Naive B cell (primary cell): ENCODE measurements around the gene SLC22A7. TPM values are rescaled to one million over a fixed set of nuclear protein-coding genes. Genes with fewer than 3 reads are reported as not detected.

ENCODE experiments used
- ATAC-seq, 2 donors: fragments of 150-1000 bp; cut with Tn5 transposase; 2 replicates each; pipeline ENCODE4 v1.10.0; 2021; ENCODE audit warnings: low read depth in 2 of 2, mild to moderate bottlenecking in 2 of 2, moderate library complexity in 2 of 2
- DNase-seq: peaks from one replicate; pipeline ENCODE4 v3.0.0; 2022
- H3K27ac Mint-ChIP-seq, 6 donors: one replicate each; pipeline ENCODE4 v1.8.0; 2020 to 2022; ENCODE audit warnings: mild to moderate bottlenecking in 6 of 6, mixed read lengths in 6 of 6, moderate library complexity in 5 of 6, inconsistent platforms in 2 of 6
- H3K27me3 Mint-ChIP-seq, 3 donors: one replicate each; pipeline ENCODE4 v1.8.0; 2021 to 2022; ENCODE audit warnings: mixed read lengths in 3 of 3, mild to moderate bottlenecking in 1 of 3
- H3K36me3 Mint-ChIP-seq, 2 donors: one replicate each; pipeline ENCODE4 v1.8.0; 2020 to 2022; ENCODE audit warnings: mixed read lengths in 2 of 2, inconsistent platforms in 1 of 2, mild to moderate bottlenecking in 1 of 2
- H3K4me1 Mint-ChIP-seq, 3 donors: one replicate each; pipeline ENCODE4 v1.8.0; 2020 to 2022; ENCODE audit warnings: mixed read lengths in 3 of 3, inconsistent platforms in 1 of 3, mild to moderate bottlenecking in 1 of 3, moderate library complexity in 1 of 3
- H3K4me3 Mint-ChIP-seq, 8 donors: one replicate each; pipeline ENCODE4 v1.8.0; 2020 to 2022; ENCODE audit warnings: mild to moderate bottlenecking in 8 of 8, mixed read lengths in 8 of 8, moderate library complexity in 8 of 8, inconsistent platforms in 2 of 8
- H3K9me3 Mint-ChIP-seq, 7 donors: one replicate each; pipeline ENCODE4 v1.8.0; 2020 to 2022; ENCODE audit warnings: mixed read lengths in 7 of 7, mild to moderate bottlenecking in 5 of 7, inconsistent platforms in 2 of 7, moderate library complexity in 1 of 7
- polyA plus RNA-seq, 6 donors: library from polyadenylated mRNA; unstranded; fragments of 300-500 nt; fragmentation: Illumina TruSeq; gene quantifications; one replicate each; pipeline ENCODE4 v1.2.3, GENCODE V29; 2021; ENCODE audit warnings: low read depth in 6 of 6

Gene SLC22A7
- polyA plus RNA-seq, 6 donors from 2014 or later = 0.54 TPM; not detected in 5

DNA sequence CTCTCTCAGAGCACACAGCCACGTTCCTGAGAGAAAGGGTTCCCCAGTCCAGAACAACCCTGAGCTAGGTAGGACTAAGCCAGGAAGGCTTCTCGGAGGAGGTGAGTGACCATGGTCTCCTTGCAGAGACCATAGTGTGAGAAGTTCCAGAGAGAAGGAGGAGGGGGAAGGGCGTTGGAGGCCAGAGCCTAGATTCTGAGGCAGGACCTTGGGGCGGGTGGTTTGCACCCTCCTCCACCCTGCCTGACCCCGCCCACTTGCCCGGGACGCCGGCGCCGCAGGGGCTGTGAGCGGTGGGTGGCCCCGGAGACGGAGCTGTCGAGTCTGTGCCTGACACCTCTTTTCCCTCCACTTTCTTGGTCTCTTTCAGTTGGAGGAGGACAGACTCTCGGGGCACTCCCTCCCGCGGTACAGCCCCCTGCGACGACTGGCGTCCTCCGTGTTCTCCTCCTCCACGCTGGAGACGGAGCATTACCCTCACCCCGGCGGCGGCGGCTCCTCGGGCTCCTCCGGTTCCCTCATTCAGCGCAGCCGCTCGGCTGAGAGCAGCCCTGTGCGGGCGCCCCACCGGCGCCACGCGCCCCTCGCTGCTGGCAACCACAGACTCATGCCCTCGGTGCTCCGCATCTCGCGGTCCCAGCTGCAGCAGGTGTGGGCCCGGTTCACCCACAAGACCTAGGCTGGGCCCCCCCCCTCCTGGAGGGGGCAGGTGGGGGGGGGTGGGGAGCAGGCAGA lies 28.6 kb upstream of the SLC22A7 start:
- Mint-ChIP-seq H3K36me3 (no peaks in the 10 kb centered on the region), H3K4me3 (peak overlapping the region; percentile 53 to 90 (median 82)), H3K27me3 (peaks cover 0 to 17% (median 5%) of the 10 kb centered on the region in 3 donors), H3K27ac (peak overlapping the region in 2 of 6 donors; percentile 30 to 36), H3K4me1 (peaks cover 30 to 52% (median 34%) of the 10 kb centered on the region in 3 donors), H3K9me3 (no peaks in the 10 kb centered on the region)
- ATAC-seq = peak; percentile 44 to 66
- peak; percentile 44 for DNase-seq

DNA sequence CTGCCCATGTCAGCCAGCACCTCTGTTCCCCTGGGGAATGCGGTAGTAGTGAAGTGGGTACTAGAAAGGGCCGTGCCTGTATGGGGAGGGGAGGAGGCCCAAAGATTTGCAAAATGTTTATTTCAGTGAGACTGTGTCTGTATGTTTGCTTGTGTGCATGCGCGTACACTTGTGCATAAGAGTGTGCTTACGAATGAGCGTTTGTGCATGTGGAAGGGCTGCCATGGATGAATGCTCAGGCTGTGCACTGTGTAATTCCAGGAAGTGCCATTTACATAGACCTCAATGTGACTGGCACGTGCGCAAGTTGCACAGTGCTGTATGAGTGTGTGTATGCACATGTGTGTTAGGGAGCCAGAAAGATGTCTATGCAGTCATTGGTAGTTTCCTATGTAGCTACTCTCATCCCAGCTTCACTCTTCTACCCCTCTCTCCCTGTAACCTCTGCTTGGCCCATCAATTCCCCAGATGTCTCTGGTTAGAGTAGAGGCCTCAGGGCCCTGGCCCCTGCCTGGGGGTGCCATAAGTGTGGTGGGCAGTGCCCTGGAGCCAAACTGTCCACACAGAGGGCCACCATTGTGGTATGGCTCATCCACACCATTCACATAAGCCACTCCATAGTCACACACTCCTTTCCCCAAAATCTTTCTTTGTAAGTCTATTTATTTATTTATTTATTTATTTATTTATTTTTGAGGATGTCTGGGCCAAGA lies 26.8 kb upstream of the SLC22A7 start:
- Mint-ChIP-seq H3K4me3 (peak overlapping the region in 7 of 8 donors; percentile 19 to 87 (median 64)), H3K27ac (peak overlapping the region in 5 of 6 donors; percentile 17 to 63 (median 34))
- ATAC-seq = peak; percentile 47 to 64

DNA sequence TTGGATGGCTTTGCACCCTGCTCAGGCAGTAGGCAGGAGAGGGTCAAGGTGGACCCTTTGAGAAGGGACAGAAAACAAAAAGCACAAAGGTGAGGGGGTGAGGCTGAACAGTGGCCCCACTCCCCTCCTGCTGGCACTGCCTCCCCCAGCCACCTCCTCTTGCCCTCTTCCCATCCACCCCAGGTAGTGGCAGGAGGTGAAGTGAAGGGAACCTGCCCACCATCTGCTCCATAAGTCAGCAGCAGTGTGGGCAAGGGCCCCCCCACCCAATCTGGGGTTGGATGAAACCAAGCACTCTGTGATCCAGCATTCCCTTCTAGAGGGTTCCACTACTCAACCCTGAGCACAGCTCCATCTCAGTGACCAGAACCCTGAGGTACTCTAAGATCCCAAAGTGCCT lies 26.1 kb upstream of the SLC22A7 start:
- ATAC-seq (no peak), DNase-seq (no peak)
- Mint-ChIP-seq H3K9me3 (no peaks in the 10 kb centered on the region), H3K27me3 (peaks cover 0 to 14% (median 12%) of the 10 kb centered on the region in 3 donors), H3K27ac (peak overlapping the region in 5 of 6 donors; percentile 9 to 74 (median 57)), H3K4me1 (peaks cover 45 to 65% (median 51%) of the 10 kb centered on the region in 3 donors), H3K4me3 (peak overlapping the region in 3 of 8 donors; percentile 17 to 53 (median 42)), H3K36me3 (no peaks in the 10 kb centered on the region)

More for the DNA sequence above, 26.8 kb upstream of the SLC22A7 start:
- peaks cover 0 to 12% (median 6%) of the 10 kb centered on the region in 3 donors for H3K27me3 Mint-ChIP-seq
- H3K36me3 Mint-ChIP-seq = no peaks in the 10 kb centered on the region
- peaks cover 38 to 60% (median 44%) of the 10 kb centered on the region in 3 donors for H3K4me1 Mint-ChIP-seq
- no peaks in the 10 kb centered on the region for H3K9me3 Mint-ChIP-seq
- peak; percentile 39 for DNase-seq

DNA sequence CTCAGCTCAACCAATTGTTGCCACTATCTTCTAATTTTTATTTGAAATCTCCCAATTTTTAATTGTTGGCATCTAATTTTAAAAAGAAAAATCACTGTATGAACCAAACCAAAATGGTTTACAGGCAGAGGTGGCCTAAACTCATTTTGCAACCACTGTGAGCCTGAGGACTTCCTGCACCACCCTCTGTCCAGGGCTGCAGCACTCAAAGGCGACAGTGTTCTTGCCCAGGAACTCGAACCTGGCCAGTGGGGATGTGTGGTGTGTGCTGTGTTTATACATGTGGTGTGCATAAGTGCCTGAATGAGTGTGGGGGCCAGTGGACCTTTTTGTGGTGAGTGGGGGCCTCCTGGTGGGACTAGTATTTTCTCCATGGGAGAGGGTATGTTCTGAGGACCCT lies 24.4 kb upstream of the SLC22A7 start:
- ATAC-seq (no peak), DNase-seq (no peak)
- no peaks in the 10 kb centered on the region for H3K36me3 Mint-ChIP-seq
- H3K4me1 Mint-ChIP-seq = peaks cover 49 to 67% (median 60%) of the 10 kb centered on the region in 3 donors
- no peaks in the 10 kb centered on the region for H3K9me3 Mint-ChIP-seq
- H3K4me3 Mint-ChIP-seq = peak overlapping the region in 6 of 8 donors; percentile 58 to 86 (median 75)
- peaks cover 4 to 25% (median 24%) of the 10 kb centered on the region in 3 donors for H3K27me3 Mint-ChIP-seq
- peak overlapping the region in 1 of 6 donors; percentile 68 for H3K27ac Mint-ChIP-seq

DNA sequence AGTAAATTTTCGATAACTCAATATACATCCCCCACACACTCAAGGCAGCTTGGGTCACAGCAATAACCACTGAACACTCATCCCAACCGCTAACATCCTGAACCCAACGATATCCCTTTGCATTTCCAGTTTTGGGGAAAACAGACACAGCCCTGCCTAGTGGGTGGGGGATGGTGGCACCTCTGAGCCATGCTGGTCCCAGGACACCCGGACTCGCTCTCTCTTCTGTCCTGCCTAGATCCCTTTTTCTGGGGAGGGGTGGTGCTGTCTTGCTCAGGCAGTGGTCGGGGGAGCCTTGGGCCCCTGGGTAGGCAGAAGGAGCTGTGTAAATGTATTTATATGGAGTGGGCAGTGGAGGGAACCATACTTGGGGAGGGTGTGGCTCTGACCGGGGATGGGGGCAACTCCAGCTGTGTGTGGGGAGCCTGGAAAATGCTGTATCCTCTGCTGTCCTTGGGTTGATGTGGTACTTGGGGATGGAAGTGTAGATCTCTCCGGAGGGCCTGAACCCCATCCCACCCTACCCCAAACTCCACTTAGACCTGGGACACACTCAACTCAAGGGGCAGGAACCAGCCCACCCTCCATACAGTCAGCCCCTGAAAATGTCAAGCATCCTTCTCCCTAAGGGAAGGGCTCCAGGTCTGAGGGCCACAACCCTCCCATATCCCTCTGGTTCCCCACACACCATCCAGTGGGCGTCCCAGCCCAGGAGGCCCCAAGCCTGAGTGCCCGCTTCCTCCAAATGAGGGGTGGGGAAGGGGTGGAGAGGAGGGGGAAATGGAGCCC lies 23.7 kb upstream of the SLC22A7 start:
- ATAC-seq (no peak), DNase-seq (no peak)
- Mint-ChIP-seq H3K36me3 (no peaks in the 10 kb centered on the region), H3K9me3 (no peaks in the 10 kb centered on the region), H3K4me3 (peak overlapping the region; percentile 58 to 91 (median 79)), H3K27ac (peak overlapping the region in 3 of 6 donors; percentile 39 to 68 (median 49)), H3K4me1 (peaks cover 45 to 62% (median 55%) of the 10 kb centered on the region in 3 donors), H3K27me3 (peaks cover 4 to 27% (median 20%) of the 10 kb centered on the region in 3 donors)

DNA sequence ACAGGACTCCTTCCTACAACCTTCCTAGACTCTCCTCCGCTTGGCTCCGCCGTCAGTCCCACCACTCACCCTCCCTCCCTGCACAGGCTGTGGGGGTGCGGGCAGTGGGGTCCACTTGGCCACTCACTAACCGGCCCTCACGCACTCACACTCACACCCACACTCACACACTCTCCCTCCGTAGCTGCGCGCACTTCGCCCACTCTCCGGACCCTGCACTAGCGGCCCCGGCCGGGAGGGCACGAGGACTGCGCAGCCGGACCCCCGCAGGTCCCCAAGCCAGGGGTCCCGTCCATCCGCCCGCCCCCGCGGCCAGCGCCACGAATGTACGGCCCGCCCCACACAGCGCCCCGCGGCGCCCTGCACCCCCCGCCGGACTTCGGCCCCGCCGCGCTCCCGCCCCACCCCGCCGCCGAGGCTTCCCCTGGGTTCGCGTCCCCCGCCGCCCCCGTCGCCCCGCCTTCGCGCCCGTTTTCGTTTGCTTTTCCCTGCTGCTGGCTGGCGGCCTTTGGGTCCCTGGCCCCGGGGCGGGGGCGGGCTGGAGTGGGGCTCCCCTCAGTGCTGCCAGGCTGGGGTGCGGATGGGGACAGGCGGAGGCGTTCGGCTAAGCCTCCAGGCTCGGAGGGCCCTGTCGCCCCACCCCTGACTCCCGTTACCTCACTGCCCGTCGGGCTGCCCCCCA lies 23.0 kb upstream of the SLC22A7 start:
- H3K4me1 Mint-ChIP-seq = peaks cover 42 to 60% (median 48%) of the 10 kb centered on the region in 3 donors
- peak; percentile 22 to 26 for ATAC-seq
- H3K27me3 Mint-ChIP-seq = peaks cover 4 to 27% (median 21%) of the 10 kb centered on the region in 3 donors
- peak overlapping the region; percentile 33 to 94 (median 75) for H3K27ac Mint-ChIP-seq
- peak; percentile 37 for DNase-seq
- H3K4me3 Mint-ChIP-seq = peak overlapping the region; percentile 76 to 95 (median 88)
- H3K36me3 Mint-ChIP-seq = no peaks in the 10 kb centered on the region
- H3K9me3 Mint-ChIP-seq = no peaks in the 10 kb centered on the region

DNA sequence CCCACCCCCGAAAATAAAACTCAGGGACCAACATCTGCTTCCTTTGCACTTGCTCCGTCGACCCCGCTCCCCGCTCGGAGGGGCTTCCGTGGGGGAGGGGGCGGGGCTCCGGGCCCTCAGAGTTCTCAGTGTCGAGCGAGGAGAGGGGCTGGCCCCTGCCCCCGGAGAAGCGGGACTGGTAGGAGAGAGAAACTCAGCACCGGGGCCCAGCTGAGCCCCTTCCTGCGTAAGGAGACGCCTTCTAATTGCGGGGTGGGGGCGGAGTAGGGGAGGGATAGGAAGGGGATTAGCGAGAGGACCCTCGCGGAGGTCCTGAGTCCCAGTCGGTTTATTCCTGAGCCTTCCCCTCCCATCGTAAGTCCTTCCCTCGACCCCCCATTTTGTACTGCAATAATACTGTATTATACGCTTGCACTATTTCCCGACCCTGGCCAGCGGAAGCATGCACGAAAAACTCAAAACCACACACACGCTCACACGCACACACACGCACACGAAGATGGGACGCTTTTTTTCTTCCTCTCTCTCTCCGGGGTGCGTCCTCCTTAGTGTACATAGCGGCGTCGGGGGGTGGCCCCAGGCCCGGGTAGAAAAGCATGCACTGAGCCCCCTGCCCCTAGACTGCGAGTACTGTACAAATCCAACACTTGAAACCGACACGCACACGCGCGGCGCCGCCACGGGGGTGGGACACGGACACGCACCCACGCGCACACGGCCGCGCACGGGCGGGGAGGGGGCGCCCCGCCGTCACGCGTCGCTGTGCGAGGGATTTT lies 22.1 kb upstream of the SLC22A7 start:
- DNase-seq (peak; percentile 70), ATAC-seq (peak; percentile 69 to 77)
- Mint-ChIP-seq H3K4me1 (peaks cover 33 to 51% (median 39%) of the 10 kb centered on the region in 3 donors), H3K9me3 (no peaks in the 10 kb centered on the region), H3K27me3 (peaks cover 10 to 36% (median 30%) of the 10 kb centered on the region in 3 donors), H3K27ac (peak overlapping the region; percentile 8 to 92 (median 76)), H3K36me3 (no peaks in the 10 kb centered on the region), H3K4me3 (peak overlapping the region; percentile 76 to 95 (median 88))

DNA sequence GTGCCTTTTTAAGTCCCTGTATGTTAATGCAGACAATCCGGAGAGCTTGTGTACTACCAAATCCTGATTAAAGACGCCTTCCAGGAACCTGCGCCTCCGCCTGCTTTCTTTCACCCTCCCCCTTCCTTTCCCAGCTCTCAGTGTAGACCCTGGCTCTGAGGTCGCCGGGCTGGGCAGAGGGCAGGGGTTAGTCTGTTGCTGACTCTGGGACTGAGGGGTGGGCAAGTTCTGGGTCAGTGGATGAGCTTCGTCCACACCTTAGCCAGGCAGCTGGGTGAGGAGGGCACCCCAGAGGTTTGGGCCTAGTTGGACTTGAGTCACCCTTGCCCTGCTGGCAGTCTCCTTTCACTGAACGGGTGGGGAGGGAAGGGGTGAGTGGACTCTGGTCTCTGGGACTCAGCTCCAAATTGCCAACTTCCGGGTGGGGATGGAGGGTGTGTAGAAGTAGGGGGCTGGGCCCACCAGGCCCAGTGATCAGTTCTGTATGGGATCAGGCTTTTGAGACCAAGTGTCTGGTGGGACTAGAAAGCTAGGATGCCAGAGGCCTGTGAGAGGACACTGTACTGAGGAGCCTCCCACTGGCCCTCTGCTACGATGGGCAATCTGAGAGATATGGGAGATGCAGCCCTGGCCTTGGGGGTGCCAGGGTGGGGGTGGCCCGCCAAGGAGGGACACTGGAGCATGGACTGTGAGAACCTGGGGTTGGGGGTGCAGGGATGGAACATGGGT lies 21.3 kb upstream of the SLC22A7 start:
- Mint-ChIP-seq H3K27me3 (peaks cover 16 to 43% (median 37%) of the 10 kb centered on the region in 3 donors), H3K4me3 (peak overlapping the region; percentile 76 to 95 (median 85)), H3K4me1 (peaks cover 27 to 45% (median 32%) of the 10 kb centered on the region in 3 donors), H3K9me3 (no peaks in the 10 kb centered on the region), H3K27ac (peak overlapping the region in 5 of 6 donors; percentile 67 to 96 (median 70)), H3K36me3 (no peaks in the 10 kb centered on the region)
- ATAC-seq (no peak), DNase-seq (no peak)

DNA sequence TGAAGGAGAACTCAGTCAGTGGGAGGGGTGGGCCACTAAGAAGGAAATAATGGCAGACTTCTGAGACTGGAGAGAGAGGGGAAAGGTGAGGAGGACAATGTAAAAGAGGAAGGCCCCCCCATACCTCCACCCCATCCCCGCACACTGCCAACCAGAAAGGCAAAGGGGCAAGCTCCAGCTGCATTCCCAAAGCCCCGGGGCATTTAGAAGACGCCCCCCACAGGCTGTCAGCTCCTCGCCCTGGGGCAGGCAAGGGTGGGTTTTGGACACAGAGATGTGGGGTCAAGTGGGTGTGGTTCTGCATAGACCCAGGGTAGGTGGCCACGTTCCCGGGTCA lies 20.8 kb upstream of the SLC22A7 start:
- Mint-ChIP-seq H3K27me3 (peaks cover 20 to 48% (median 41%) of the 10 kb centered on the region in 3 donors), H3K4me3 (peak overlapping the region in 7 of 8 donors; percentile 40 to 95 (median 82))
- DNase-seq = no peak

DNA sequence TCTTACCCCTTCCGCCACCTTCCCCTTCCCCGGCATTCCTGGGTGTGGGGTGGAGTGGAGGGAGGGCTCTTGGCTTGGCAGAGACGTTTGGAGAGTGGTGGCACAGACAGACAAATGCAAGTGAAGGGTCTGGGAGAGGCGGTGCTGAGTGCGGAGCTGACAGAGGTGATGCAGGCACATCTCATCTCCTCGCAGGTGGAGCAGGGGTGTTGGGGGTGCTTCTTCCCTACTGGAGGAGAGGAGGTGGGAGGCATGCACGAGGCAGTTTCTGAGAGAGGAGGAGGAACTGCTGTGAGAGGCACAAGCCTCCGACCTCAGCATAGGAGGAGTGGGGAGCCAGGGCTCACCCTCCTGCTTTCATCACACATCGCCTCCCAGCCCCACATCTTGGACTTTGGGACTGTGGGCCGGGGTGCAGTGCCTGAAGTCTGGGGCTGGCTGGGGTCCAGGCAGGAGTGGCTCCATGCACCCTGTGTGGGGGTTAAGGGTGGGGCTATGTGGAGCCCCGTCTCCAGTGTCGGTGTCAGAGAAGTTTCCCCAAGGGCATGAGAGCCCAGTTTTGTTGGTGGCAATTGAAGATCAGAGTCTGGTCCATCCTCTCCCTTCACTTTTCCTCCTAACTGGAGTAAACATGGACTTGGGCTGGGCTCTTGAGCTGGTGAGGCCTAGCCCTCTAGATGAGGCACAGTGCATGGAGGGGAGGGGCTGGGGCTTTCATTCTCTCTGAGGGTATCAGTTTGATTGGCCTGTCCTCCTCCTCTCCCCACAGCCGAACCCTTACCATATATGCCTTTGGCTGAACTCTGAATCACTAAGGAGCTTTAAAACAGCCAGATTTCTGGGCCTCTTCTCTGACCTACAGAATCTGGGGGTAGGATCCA lies 20.2 kb upstream of the SLC22A7 start:
- Mint-ChIP-seq H3K4me1 (peaks cover 23 to 35% (median 27%) of the 10 kb centered on the region in 3 donors), H3K27me3 (peaks cover 21 to 54% (median 47%) of the 10 kb centered on the region in 3 donors), H3K9me3 (no peaks in the 10 kb centered on the region), H3K27ac (peak overlapping the region in 2 of 6 donors; percentile 50 to 81), H3K4me3 (peak overlapping the region in 3 of 8 donors; percentile 15 to 37 (median 32)), H3K36me3 (no peaks in the 10 kb centered on the region)
- ATAC-seq = no peak
- DNase-seq = no peak

More for the DNA sequence above, 20.8 kb upstream of the SLC22A7 start:
- peak overlapping the region in 2 of 6 donors; percentile 78 to 96 for H3K27ac Mint-ChIP-seq
- H3K9me3 Mint-ChIP-seq = no peaks in the 10 kb centered on the region
- H3K36me3 Mint-ChIP-seq = no peaks in the 10 kb centered on the region
- H3K4me1 Mint-ChIP-seq = peaks cover 23 to 41% (median 27%) of the 10 kb centered on the region in 3 donors
- ATAC-seq = no peak
